Astrocyte (in vitro differentiated cells and primary cell): ENCODE data around the gene NSD1. TPM values are rescaled to one million over a fixed set of nuclear protein-coding genes. Genes with fewer than 3 reads are reported as not detected.

Experiments used
- DNase-seq: peaks from one replicate; pipeline ENCODE4 v3.0.0-alpha.2; 2010; ENCODE audit warnings: low read depth
- FAIRE-seq: peaks from 2 replicates; lab custom pipeline; 2011; peaks lifted over from hg19 to GRCh38; lab: Jason Lieb, UNC
- H2AFZ ChIP-seq: 2 replicates; pipeline ENCODE4 v1.6.0; 2012; ENCODE audit warnings: low read depth, low read length, inconsistent platforms
- H3K27ac ChIP-seq: 2 replicates; pipeline ENCODE4 v1.5.1; 2011; ENCODE audit warnings: low read depth, low read length, inconsistent platforms
- H3K27me3 ChIP-seq: 2 replicates; pipeline ENCODE4 v1.6.0; 2011; ENCODE audit warnings: low read length, inconsistent platforms; ENCODE audit not compliant: insufficient read depth
- H3K36me3 ChIP-seq: 2 replicates; pipeline ENCODE4 v1.5.1; 2011; ENCODE audit warnings: low read length, inconsistent platforms; ENCODE audit not compliant: insufficient read depth
- H3K4me1 ChIP-seq: 2 replicates; pipeline ENCODE4 v1.5.1; 2011; ENCODE audit warnings: low read length, inconsistent platforms; ENCODE audit not compliant: insufficient read depth
- H3K4me2 ChIP-seq: 2 replicates; pipeline ENCODE4 v1.6.0; 2012; ENCODE audit warnings: low read length, inconsistent platforms
- H3K4me3 ChIP-seq: 2 replicates; pipeline ENCODE4 v1.5.1; 2011; ENCODE audit warnings: low read depth, mild to moderate bottlenecking, low read length, inconsistent platforms; ENCODE audit not compliant: insufficient read depth
- H3K79me2 ChIP-seq: 2 replicates; pipeline ENCODE4 v1.6.0; 2012; ENCODE audit warnings: mild to moderate bottlenecking, low read length, inconsistent platforms; ENCODE audit not compliant: insufficient read depth
- H3K9ac ChIP-seq: 2 replicates; pipeline ENCODE4 v1.6.0; 2012; ENCODE audit warnings: mild to moderate bottlenecking, low read length, inconsistent platforms
- H3K9me3 ChIP-seq: 2 replicates; pipeline ENCODE4 v1.5.1; 2012; ENCODE audit warnings: low read depth, mild to moderate bottlenecking, low read length, inconsistent platforms; ENCODE audit not compliant: insufficient read depth
- H4K20me1 ChIP-seq: 2 replicates; pipeline ENCODE4 v1.6.0; 2012; ENCODE audit warnings: low read length, inconsistent platforms; ENCODE audit not compliant: insufficient read depth
- H3K27ac Mint-ChIP-seq: one replicate; pipeline ENCODE4 v1.8.0; 2021; ENCODE audit warnings: mild to moderate bottlenecking, mixed read lengths; ENCODE audit not compliant: unreplicated experiment
- H3K27me3 Mint-ChIP-seq: one replicate; pipeline ENCODE4 v1.8.0; 2021; ENCODE audit warnings: low read depth, mixed read lengths; ENCODE audit not compliant: unreplicated experiment
- H3K36me3 Mint-ChIP-seq: one replicate; pipeline ENCODE4 v1.8.0; 2021; ENCODE audit warnings: low read depth, mixed read lengths; ENCODE audit not compliant: unreplicated experiment
- H3K4me1 Mint-ChIP-seq: one replicate; pipeline ENCODE4 v1.8.0; 2021; ENCODE audit warnings: low read depth, mixed read lengths; ENCODE audit not compliant: unreplicated experiment
- H3K4me3 Mint-ChIP-seq: one replicate; pipeline ENCODE4 v1.8.0; 2021; ENCODE audit warnings: mild to moderate bottlenecking, moderate library complexity, mixed read lengths; ENCODE audit not compliant: unreplicated experiment
- H3K9me3 Mint-ChIP-seq: one replicate; pipeline ENCODE4 v1.8.0; 2021; ENCODE audit warnings: mild to moderate bottlenecking, mixed read lengths; ENCODE audit not compliant: unreplicated experiment
- CTCF ChIP-seq: IDR thresholded peaks from 2 replicates; pipeline ENCODE4 v1.5.1; 2011; ENCODE audit warnings: low read depth, mild to moderate bottlenecking, inconsistent platforms, low read length, moderate library complexity; ENCODE audit not compliant: insufficient read depth
- EZH2 ChIP-seq: IDR thresholded peaks from 2 replicates; pipeline ENCODE4 v1.6.1; 2012; ENCODE audit warnings: mild to moderate bottlenecking, low read length, inconsistent platforms; ENCODE audit not compliant: insufficient read depth
- total RNA-seq: library from RNA; stranded (reverse); gene quantifications from 2 replicates; pipeline ENCODE4 v1.2.1, GENCODE V29; 2021

The NSD1 gene
- total RNA-seq, 1 donor from 2014 or later, result 71.9 TPM

- Mint-ChIP-seq H3K9me3 (no peaks in the 10 kb centered on the region), H3K36me3 (peaks cover 29% of the 10 kb centered on the region), H3K27ac (no peak overlapping the region), H3K27me3 (no peaks in the 10 kb centered on the region), H3K4me1 (no peaks in the 10 kb centered on the region), H3K4me3 (no peak overlapping the region)
- Histone ChIP-seq H3K4me3 (no peak overlapping the region), H3K36me3 (peaks cover 56% of the 10 kb centered on the region), H3K9me3 (no peaks in the 10 kb centered on the region), H3K27me3 (no peaks in the 10 kb centered on the region), H3K4me2 (no peak overlapping the region), H4K20me1 (peaks cover 18% of the 10 kb centered on the region), H3K9ac (no peak overlapping the region), H2AFZ (no peak overlapping the region), H3K27ac (no peak overlapping the region), H3K79me2 (no peaks in the 10 kb centered on the region), H3K4me1 (no peaks in the 10 kb centered on the region)
- DNase-seq (no peak), FAIRE-seq (no peak)
- no peak for TF ChIP-seq CTCF
- TF ChIP-seq EZH2, result no peak
These were observed 158.2 kb downstream of the NSD1 start for GRCh38 chr5:177291735-177292134.

GRCh38 chr5:177293819-177294581 is 160.4 kb downstream of the NSD1 start:
- no peak for TF ChIP-seq EZH2
- TF ChIP-seq CTCF, result no peak
- Histone ChIP-seq H4K20me1 (peaks cover 28% of the 10 kb centered on the region), H3K79me2 (no peaks in the 10 kb centered on the region), H3K4me3 (no peak overlapping the region), H3K9ac (no peak overlapping the region), H3K27me3 (no peaks in the 10 kb centered on the region), H3K27ac (no peak overlapping the region), H3K36me3 (peaks cover 59% of the 10 kb centered on the region), H3K4me2 (no peak overlapping the region), H2AFZ (no peak overlapping the region), H3K4me1 (no peaks in the 10 kb centered on the region), H3K9me3 (no peaks in the 10 kb centered on the region)
- no peak overlapping the region for H3K4me3 Mint-ChIP-seq
- H3K27ac Mint-ChIP-seq, result no peak overlapping the region
- no peaks in the 10 kb centered on the region for H3K4me1 Mint-ChIP-seq
- H3K27me3 Mint-ChIP-seq, result no peaks in the 10 kb centered on the region
- H3K9me3 Mint-ChIP-seq, result no peaks in the 10 kb centered on the region
- DNase-seq (no peak), FAIRE-seq (no peak)
- H3K36me3 Mint-ChIP-seq, result peaks cover 35% of the 10 kb centered on the region

- Histone ChIP-seq H3K9ac (no peak overlapping the region), H3K4me2 (no peak overlapping the region), H3K79me2 (no peaks in the 10 kb centered on the region), H3K27me3 (no peaks in the 10 kb centered on the region), H3K4me3 (no peak overlapping the region), H3K36me3 (peaks cover 54% of the 10 kb centered on the region), H3K9me3 (no peaks in the 10 kb centered on the region), H4K20me1 (peaks cover 28% of the 10 kb centered on the region), H3K4me1 (no peaks in the 10 kb centered on the region), H2AFZ (no peak overlapping the region), H3K27ac (no peak overlapping the region)
- peaks cover 2% of the 10 kb centered on the region for H3K4me1 Mint-ChIP-seq
- no peaks in the 10 kb centered on the region for H3K9me3 Mint-ChIP-seq
- H3K36me3 Mint-ChIP-seq, result peaks cover 33% of the 10 kb centered on the region
- TF ChIP-seq EZH2, result no peak
- no peak for TF ChIP-seq CTCF
- no peak for FAIRE-seq
- no peak for DNase-seq
- H3K27me3 Mint-ChIP-seq, result no peaks in the 10 kb centered on the region
- H3K4me3 Mint-ChIP-seq, result no peak overlapping the region
- no peak overlapping the region for H3K27ac Mint-ChIP-seq
These were observed 161.1 kb downstream of the NSD1 start for GRCh38 chr5:177294632-177295031.
